SK-N-SH treated with all-trans-retinoic acid at 6 μM for 48 hours (cell line): Measurements from ENCODE around the gene NTN1.

Experiments used
- ARNTL ChIP-seq: fragments of 450-650 bp; formaldehyde crosslinking; IDR thresholded peaks from 2 replicates; pipeline ENCODE4 v1.5.0; 2020; ENCODE audit warnings: low read depth, mild to moderate bottlenecking, moderate library complexity, borderline replicate concordance
- BACH2 ChIP-seq: fragments of 250-450 bp; sonication (Bioruptor Pico); IDR thresholded peaks from 2 replicates; pipeline ENCODE4 v1.9.0; 2021; ENCODE audit warnings: mild to moderate bottlenecking, borderline replicate concordance
- CSDC2 ChIP-seq: fragments of 250-450 bp; sonication (Bioruptor Pico); IDR thresholded peaks from 2 replicates; pipeline ENCODE4 v1.5.0; 2020; ENCODE audit warnings: mild to moderate bottlenecking, moderate library complexity
- CSRNP3 ChIP-seq: fragments of 250-450 bp; sonication (Bioruptor Pico); IDR thresholded peaks from 2 replicates; pipeline ENCODE4 v1.5.1; 2021; ENCODE audit warnings: mild to moderate bottlenecking, moderate library complexity
- OSR1 ChIP-seq: fragments of 250-450 bp; sonication (Bioruptor Pico); IDR thresholded peaks from 2 replicates; pipeline ENCODE4 v1.8.0; 2022; ENCODE audit warnings: moderate library complexity, mild to moderate bottlenecking, inconsistent platforms
- RARB ChIP-seq: fragments of 250-450 bp; sonication (Bioruptor Pico); IDR thresholded peaks from 2 replicates; pipeline ENCODE4 v1.8.0; 2021; ENCODE audit warnings: mild to moderate bottlenecking, moderate library complexity
- SNAI2 ChIP-seq: fragments of 250-450 bp; sonication (Bioruptor Pico); IDR thresholded peaks from 2 replicates; pipeline ENCODE4 v1.5.0; 2020; ENCODE audit warnings: mild to moderate bottlenecking, moderate library complexity
- TCF4 ChIP-seq: fragments of 250-450 bp; sonication (Bioruptor Pico); IDR thresholded peaks from 2 replicates; pipeline ENCODE4 v1.8.0; 2021; ENCODE audit warnings: mild to moderate bottlenecking, moderate library complexity, borderline replicate concordance
- TOX ChIP-seq: fragments of 250-450 bp; sonication (Bioruptor Pico); IDR thresholded peaks from 2 replicates; pipeline ENCODE4 v1.8.0; 2021; ENCODE audit warnings: mild to moderate bottlenecking, moderate library complexity, borderline replicate concordance
- ZFP3 ChIP-seq: fragments of 250-450 bp; sonication (Bioruptor Pico); IDR thresholded peaks from 2 replicates; pipeline ENCODE4 v1.5.0; 2020; ENCODE audit warnings: mild to moderate bottlenecking, moderate library complexity
- ZNF8 ChIP-seq: fragments of 450-650 bp; formaldehyde crosslinking; IDR thresholded peaks from 2 replicates; pipeline ENCODE4 v1.5.0; 2020; ENCODE audit warnings: mild to moderate bottlenecking, moderate library complexity

GRCh38 chr17:9125722-9126121, 104.4 kb downstream of the NTN1 start:
- TF ChIP-seq RARB (CRISPR knock-in tag) (no peak), OSR1 (CRISPR knock-in tag) (no peak), SNAI2 (CRISPR knock-in tag) (no peak), ZNF8 (CRISPR knock-in tag) (no peak), CSDC2 (CRISPR knock-in tag) (no peak), ARNTL (no peak), BACH2 (CRISPR knock-in tag) (no peak), ZFP3 (CRISPR knock-in tag) (no peak), TOX (no peak), CSRNP3 (CRISPR knock-in tag) (no peak), TCF4 (CRISPR knock-in tag) (peak; percentile 60; the same call in 1 of the 2 replicates)
